NCI-H69 (cell line): ENCODE data around the gene VPS13A.

Source experiments
- DNase-seq: peaks from one replicate; lab custom pipeline; 2025; lab: John Stamatoyannopoulos, UW

VPS13A gene

DNA sequence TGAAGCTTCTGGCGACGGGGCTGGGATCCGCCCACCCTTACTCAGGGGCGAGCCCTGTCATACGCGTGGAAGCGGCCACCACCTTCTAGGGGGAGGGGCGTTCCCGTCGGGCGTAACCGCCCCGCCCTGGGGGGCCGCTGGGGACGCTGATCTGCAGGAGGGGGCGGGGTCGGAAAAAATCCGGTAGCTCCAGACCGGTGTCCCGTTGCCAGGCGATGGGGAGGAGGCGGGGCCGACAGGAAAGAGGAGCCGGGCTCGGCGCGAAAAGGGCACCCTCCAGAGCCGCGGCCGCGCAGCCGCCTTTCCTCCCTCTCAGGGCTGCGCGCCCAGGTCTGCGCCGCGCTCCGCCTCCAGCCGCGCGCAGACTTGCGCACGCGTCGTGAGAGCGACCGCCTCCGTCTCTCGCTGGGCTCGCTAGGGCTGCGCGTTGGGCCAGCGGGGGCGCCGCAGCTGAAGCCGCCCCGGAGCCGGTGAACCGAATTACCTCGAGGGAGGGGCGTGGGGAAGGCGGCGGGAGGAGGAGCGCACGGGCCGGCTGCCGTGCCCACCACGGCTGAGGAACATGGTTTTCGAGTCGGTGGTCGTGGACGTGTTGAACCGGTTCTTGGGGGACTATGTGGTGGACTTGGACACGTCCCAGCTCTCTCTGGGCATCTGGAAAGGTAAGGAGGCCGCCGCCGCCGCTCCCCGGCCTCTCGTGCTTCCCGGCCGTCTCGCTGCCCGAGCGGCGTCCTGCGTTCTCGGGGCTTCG, at the start of gene VPS13A:
TSS of gene VPS13A (plus strand) at position 392 of the 751 bp plus-strand sequence. CDS start at position 563, 171 bp downstream.
- peak; percentile 99 for DNase-seq

DNA sequence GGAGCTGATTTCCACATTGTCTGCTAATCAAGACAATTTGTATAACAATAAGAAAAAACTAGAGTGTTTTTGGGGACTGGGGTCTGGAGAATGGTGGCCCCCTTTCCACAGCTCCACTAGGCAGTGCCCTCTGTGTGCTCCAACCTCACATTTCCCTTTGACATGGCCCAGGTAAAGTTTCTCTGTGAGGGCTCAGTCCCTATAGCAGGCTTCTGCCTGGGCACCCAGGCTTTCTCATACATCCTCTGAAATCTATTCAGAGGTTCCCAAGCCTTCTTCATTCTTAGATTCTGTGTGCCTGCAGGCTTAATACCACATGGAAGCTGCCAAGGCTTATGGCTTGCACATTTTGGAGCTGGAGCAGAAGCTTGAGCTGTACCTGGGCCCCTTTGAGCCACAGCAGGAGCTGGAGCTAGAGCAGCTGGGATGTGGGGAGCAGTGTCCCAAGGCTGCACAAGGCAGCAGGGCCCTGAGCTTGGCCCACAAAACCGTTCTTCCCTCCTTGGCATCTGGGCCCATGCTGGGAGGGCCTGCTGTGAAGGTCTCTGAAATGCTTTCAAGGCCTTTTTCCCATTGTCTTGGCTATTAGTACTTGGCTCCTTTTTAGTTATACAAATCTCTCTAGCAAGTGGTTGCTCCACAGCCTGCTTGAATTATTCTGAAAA, 49.1 kb upstream of the VPS13A start:
- no peak for DNase-seq

DNA sequence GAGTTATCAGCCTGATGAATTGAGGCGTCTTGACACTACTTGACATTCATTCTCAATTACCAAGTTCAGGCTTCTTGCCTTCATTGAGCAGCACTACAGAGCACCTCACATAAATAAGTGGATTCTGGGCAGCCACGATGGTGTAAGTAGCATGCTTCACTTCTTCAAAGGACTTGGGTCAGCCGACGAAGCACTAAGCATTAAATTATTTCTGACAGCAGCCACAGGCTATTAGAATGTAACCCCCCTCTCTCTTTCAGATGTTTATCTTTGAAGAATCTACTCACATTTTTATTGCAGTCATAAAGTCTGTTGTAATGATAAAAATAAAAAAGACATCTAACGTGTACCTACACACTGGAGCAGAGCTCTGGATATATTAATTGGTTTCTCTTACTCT, 45.9 kb upstream of the VPS13A start:
- no peak for DNase-seq

DNA sequence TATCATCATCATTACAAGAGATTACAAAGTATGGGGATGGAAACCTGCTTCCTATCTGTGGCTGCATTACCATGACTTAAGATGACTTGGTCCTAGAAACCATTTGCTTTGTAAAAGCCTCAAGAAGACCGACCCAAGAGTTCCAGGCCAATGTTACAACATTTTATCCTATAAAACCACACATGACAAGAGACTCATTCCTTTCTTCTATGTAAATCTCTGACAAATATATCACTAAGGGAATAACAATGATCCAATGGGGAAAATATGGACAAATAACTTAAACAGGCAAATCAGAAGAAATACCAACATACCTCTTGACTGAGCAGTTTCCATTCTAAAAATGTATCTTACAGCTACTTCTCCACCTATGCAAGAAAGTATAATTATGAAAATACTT, 44.3 kb upstream of the VPS13A start:
- DNase-seq: no peak

DNA sequence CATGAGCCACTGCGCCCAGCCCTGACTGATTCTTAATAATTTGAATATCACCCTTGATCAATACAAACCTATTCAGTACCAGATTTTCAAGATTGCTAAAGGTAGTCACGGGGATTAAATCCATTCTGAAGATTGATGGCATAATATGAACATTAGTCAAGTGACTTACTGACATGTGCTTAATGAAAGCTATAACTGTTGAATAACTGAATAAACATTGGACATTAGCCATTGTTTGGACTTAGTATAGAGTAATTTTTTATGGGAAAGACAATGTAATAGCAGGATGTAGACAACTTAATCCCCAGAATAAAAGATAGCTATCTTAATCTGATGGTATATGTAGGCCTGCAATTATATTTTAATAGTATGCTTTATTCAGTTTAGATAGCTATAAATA, 35.0 kb upstream of the VPS13A start:
- DNase-seq: peak; percentile 70

DNA sequence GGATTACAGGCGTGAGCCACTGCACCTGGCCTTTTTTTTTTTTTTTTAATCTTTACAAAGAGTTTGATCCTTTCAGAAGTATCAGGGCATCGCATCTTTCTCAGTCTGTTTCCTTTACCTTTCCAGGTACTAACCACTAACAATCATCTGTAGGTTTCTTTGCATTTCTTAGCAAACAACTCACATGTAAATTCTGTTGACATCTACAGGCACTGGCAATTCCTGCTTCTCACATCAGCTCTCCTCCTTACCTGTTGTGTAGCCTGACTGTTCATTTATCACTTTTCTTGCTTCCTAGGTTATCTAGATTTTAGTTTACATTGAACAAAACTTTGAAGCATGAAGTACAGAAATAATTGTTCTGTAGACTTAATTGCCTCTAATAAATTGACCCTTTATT, 27.5 kb upstream of the VPS13A start:
- DNase-seq: no peak

DNA sequence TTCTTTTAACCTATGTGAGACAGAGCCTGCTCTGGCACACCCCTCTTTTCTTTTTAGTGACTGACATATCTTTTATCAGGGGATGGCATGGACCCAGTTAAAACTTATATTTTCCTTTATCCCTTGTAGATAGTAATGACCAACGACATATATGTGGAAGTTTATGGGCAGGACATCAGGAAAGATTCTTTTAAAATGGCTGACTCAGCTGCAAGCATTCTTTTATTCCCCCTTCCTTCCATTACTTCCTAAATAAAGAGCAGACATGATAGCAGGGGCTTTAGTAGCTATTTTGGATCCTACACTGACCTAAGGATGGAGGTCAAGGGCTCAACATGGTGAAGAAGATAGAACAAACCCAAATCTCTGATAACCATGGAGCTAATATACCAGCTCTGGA, 25.0 kb upstream of the VPS13A start:
- no peak for DNase-seq

DNA sequence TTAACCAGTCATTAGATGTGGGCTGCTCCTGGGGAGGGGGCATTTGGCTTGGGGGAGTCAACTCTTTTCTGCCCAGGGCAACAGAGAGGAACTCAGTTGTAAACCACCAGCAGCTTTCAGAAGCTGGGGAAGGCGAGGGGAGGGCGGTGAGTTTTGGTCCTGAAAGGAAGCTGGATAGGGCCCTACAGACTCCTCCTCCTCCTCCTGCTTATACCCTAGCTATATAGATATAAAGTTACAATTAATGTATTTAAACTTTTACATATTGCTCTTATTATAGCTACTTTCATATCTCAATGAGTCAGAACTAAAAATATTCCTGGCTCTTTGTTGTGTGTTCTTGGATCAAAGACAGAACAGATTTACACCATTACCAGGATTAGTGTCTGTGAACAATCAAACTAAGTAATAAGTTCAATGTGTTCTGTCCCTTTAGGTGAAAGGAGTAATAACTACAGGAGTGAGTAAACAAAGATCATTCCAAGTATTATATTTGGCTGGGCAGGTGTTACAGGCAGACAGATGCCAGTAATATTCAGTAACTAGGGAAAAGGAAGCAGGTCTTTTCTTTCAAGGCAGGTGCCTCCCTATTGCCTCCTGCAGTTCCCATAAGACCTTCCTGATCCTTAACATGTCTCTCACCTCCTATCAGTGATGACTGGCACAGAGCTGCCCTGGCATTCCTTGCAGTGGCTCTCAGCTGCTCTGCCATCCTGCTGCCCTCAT, 20.5 kb upstream of the VPS13A start:
- peak; percentile 80 for DNase-seq

DNA sequence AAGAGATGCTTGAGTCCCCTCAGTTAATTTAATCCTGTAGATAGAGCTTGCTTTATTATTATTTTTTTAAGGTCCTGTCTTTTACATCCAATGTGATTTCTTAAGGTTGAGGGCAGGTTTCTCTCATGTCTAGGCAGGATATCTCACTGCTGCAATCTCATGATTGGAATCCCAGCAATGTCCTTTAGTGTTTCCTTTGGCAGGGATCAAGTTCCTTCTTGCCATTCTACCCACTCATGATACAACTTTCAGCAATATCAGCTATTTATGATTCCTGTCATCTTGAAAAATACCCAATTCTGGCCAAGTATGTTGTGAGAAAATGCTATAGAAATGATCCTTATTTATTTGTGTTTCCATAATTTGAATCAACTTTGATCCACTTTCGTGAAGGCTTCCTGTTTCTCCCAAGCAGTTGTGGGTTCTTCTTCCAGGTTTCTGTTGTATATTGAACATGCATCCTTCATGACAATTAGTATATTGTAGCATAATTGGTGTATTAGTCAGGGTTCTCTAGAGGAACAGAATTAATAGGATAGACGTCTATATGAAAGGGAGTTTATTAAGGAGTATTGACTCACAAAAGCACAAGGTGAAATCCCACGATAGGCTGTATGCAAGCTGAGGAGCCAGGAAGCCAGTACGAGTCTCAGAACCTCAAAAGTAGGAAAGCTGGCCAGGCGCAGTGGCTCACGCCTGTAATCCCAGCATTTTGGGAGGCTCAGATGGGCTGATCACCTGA, 18.4 kb upstream of the VPS13A start:
- no peak for DNase-seq

DNA sequence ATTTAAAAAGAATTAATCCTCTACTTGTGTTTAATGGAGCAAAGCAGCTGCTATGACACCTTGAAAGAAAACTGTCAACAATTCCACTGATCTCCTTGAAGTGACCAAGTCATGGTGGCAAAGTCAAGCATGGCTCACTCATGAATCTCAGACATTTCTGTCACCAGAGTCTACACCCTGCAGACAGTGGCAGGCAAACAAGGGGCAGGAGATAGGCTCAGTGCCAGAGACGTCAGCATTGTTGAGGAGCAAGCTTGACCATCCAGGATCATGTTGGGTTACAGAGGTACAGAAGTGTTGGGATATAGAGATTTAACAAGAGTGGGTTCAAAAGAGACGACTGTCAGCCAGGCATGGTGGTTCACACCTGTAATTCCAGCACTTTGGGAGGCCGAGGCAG, 16.1 kb upstream of the VPS13A start:
- DNase-seq: no peak

DNA sequence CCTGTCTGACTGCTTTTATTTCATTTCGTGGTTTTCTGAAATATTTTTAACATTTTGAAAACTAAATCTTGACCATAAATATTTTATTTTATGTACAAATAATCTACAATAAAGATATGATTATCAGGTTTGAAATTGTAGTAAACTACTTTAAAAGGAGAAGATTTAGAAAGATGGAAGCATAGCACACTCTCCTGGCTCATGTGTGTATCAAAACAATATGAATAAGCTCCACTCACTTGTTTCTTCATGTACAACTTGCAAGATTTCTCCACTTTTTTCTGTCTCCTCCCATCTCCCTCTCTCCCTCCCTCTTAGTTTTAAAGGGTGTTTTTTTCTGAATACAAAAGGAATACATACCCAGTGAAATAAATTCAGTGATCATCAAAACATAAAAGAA, 15.4 kb upstream of the VPS13A start:
- peak; percentile 6 for DNase-seq

DNA sequence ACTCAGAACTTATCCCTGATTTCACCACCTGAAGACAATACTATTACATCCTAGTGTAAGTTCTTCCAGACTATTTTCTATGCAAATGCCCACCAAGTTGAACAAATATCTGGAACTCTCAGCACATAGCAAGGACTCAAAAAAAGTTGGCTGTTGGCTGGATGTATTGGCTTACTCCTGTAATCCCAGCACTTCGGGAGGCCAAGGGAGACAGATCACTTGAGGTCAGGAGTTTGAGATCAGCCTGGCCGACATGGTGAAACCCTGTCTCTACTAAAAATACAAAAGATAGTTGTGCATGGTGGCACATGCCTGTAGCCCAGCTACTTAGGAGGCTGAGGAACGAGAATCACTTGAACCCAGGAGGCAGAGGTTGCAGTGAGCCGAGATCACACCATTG, 15.0 kb upstream of the VPS13A start:
- no peak for DNase-seq

DNA sequence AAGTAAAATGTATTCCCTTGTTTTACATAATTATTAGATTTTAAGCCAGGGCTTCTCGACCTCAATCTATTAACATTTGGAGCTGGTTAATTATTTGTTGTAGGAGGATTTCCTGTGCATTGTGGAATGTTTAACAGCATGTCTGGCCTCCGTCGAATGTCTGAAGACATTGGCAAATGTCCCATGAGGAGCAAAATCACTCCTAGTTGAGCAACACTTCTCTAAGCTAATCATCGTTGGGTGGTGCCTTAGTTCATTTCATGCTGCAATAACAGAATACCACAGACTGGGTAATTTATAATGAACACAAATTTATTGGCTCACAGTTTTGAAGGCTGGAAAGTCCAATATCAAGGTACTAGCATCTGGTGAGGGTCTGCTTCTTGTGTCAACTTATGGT, 13.4 kb upstream of the VPS13A start:
- DNase-seq: no peak

DNA sequence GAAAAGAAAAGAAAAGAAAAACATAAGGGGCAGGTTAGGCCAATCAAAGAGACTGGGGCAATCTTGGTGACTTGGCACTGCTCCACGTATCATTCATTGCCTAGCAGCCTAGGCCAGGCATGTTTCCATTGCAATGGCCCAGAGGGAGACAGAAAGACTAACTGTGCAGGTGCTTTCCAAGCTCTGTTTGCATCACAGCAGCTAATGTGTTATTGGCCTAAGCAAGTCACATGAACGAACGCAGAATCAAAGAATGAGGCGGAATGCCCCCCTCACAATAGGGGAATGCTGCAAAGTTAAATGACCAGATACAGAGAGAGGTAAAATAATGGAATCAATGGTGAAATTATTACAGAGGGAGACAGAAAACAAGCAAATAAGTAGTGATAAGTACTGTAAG, 11.1 kb upstream of the VPS13A start:
- DNase-seq: peak; percentile 52

DNA sequence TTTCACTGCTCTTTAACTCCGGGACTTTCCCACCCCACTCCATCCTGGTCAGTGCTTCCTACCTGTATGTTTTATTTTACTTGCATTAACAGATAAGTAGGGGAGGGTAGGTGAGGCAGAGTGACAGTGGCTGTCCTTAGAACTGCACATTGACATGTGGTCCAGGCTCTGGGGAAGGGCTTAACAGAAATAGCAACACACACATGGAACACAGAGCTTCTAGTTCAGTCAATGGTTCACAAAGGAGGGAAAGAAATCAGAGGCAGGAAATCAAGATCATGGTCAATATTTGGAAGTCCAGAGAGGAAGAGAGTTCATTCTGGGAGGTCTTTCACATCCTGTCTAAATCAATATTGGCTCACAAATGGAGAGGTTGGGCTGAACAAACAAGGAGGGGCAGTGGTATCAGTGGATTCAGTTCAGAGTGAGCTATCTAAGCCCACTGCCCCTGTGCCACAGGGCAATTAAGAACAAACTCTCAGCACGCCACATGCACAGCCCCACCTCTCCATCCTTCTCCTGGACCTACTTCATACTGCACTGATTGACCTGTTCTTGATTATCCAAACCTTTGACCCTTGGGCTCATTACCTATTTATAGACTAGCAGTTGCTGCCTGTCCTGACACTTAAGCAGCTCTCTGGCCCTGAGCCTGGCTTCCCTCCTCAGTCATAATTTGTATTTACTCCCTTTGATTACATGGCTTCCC, 6.2 kb upstream of the VPS13A start:
- DNase-seq: peak; percentile 94

DNA sequence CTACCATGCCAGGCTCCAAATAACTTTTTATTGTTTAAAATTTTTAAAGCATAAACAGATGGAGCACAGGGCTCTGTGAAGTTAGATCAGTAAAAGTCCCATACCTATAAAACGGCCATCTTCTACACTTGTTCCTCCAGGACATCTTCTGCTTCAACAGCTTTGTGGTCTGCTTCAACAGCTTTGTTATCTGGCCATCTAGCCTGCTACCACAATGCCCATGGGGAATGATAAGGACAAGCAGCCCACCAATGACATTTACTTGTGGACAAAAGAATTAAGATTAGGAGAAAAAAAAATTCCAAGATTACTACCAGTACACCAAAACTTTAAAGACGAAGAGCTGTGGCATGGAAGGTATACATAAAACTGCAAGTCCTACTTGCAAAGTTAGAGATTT, 2.2 kb upstream of the VPS13A start:
- DNase-seq: no peak

DNA sequence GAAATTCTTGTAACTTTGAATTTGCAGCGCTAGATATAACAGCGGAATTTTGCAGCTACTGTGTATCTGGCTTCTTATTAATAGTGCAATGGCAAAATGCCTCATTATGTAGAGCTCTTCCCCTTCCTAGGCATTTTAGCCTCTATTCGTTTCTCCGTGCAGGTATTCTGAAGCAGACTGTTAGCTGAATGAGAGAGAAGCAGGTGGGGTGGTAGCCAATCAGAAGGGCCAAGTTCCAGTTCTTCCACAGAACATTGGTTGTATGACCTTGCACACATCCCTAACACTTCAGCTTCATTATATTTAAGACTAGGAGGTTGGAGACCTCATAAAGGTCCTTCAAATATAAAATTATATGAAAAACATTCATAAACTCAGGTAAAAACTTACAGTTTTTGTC, 1.2 kb upstream of the VPS13A start:
- DNase-seq: no peak

DNA sequence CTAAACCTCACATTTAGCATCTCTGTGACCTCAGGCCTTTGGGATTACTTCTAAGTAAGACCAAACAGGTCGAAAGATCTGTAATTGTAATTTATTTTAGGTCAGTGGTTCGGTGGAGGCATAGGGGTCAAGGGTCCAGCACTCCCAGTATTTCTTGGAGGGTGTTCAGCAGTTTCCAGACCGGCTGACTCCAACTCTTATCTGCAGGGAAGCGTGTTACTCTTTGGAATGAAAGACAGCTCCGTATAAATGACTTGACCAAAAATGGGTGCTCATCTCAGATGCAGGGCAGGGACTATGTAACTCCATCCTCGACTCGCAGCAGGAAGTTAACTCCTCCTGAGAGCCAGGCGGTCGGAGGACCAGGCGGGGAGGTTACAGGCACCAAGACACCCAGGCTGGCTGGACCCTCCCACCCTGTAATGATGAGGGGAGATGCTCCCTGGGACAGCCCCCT, 620 bp upstream of the VPS13A start:
- no peak for DNase-seq

DNA sequence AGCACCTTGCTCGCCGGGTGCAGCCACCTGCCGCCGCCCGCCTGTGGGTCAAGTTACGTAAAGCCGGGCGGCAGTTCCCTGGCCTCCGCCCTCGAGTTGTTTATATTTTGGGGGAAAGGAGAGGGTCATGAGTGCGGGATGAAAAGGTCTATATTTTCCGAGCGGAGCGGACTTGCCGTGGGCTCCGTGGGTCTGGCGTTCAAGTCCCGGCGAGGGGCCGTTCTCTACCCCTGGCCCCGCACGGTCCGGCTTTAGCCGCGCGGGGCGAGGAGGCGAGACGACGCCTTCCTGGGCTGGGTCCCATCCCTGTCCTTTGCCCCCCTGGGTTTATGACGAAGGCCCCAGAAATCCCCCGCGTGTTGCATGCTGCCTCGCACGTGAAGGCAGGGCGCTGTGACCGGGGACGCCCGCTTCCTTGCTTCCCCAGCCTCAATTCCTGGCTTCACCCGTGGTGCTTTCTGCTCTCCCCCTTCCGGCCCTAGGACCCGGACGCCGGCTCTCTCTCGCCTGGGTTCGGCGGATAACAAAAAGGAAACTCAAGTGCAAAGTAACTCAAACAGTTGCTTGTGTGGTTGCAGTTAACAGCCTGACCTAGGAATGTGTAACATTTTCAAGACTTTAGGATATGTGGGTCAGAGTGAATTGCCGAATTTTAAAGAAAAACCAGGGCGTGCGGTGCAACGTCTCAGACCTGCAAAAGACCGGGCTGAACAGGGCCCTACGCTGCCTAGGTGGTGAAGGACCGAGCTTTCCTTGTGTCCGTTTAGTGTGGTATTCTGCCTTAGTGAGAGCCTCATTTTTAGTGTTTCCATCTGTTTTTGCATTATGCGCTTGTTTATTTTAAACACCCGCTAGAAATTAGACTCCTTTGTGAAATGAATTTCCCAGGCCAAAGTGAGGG, 810 bp downstream of the VPS13A start:
- DNase-seq: peak; percentile 76

DNA sequence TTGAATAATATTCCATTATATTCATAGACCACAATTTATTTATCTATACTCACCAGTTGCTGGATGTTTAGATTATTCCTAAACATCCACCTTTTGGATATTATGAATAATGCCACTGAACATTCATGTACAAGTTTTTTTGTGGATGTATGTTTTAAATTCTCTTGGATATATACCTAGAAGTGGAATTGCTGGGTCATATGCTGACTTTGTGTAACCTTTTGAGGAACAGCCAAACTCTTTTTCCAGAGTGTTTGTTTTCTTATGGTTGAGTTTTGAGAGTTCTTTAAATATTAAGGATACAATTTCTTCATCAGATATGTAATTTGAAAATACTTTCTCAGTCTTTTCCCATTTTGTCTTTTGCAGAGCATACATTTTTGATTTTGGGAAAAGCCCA, 2.7 kb downstream of the VPS13A start:
- no peak for DNase-seq

DNA sequence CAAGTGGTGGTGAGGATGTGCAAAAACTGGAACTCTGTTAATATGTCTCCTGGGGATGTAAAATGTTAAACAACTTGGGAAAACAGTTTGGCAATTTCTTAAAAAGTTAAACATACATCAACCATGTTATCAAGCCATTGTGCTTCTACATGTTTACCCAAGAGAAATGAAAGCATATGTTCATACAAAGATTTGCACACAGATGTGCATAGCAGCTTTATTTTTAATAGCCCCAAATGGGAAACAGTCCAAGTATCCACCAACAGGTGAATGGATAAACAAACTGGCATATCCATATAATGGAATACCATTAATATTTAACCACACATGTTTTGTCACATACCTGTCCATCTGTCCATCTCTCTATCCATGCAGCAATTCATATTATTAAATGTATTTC, 6.2 kb downstream of the VPS13A start:
- DNase-seq: peak; percentile 62
